ENCODE results near the gene SMAP1.

The SMAP1 gene

GRCh38 chr6:70627500-70628254, 40.0 kb upstream of the SMAP1 start:
- ATAC-seq (ENCODE audit: low read depth) (no peak), DNase-seq (ENCODE audit: low spot score) (no peak)
- H3K27ac ChIP-seq (ENCODE audit: poor library complexity, severe bottlenecking) = no peak overlapping the region
- H3K4me1 ChIP-seq (ENCODE audit: insufficient read depth, poor library complexity, severe bottlenecking) = no peaks in the 10 kb centered on the region
- H3K27me3 ChIP-seq (ENCODE audit: insufficient read depth, poor library complexity, severe bottlenecking) = no peaks in the 10 kb centered on the region
- TF ChIP-seq, protein P1, sequence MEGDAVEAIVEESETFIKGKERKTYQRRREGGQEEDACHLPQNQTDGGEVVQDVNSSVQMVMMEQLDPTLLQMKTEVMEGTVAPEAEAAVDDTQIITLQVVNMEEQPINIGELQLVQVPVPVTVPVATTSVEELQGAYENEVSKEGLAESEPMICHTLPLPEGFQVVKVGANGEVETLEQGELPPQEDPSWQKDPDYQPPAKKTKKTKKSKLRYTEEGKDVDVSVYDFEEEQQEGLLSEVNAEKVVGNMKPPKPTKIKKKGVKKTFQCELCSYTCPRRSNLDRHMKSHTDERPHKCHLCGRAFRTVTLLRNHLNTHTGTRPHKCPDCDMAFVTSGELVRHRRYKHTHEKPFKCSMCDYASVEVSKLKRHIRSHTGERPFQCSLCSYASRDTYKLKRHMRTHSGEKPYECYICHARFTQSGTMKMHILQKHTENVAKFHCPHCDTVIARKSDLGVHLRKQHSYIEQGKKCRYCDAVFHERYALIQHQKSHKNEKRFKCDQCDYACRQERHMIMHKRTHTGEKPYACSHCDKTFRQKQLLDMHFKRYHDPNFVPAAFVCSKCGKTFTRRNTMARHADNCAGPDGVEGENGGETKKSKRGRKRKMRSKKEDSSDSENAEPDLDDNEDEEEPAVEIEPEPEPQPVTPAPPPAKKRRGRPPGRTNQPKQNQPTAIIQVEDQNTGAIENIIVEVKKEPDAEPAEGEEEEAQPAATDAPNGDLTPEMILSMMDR (IDR thresholded peaks at IDR 0.05; ENCODE audit: poor library complexity, severe bottlenecking) = no peak
- no peaks in the 10 kb centered on the region for H3K9me3 ChIP-seq (ENCODE audit: severe bottlenecking)
- H3K4me3 ChIP-seq (ENCODE audit: severe bottlenecking) = no peak overlapping the region
- no peaks in the 10 kb centered on the region for H3K36me3 ChIP-seq (ENCODE audit: low read depth)

DNA sequence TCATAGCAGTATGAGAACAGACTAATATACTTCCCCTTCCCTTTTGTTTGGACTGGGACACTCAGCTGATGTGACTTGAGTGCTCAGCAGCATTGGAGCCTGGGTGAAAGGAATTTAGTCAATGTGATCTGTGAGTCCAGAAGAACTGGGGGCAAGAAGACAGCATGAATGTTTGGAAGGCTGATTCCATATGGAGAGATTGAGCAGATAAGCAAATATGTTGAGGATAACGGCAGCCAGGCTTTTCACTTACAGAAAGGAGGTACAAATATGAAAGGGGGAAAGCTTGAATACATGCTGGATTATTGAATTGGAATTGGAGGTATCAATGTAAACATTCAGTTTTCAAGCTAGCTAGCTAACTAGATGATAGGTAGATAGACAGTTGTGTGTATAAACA, 37.8 kb upstream of the SMAP1 start:
- H3K27me3 ChIP-seq (ENCODE audit: insufficient read depth, poor library complexity, severe bottlenecking) = no peaks in the 10 kb centered on the region
- H3K36me3 ChIP-seq (ENCODE audit: low read depth) = no peaks in the 10 kb centered on the region
- DNase-seq (ENCODE audit: low spot score) (no peak), ATAC-seq (ENCODE audit: low read depth) (no peak)
- TF ChIP-seq, protein P1 (IDR thresholded peaks at IDR 0.05; ENCODE audit: poor library complexity, severe bottlenecking) = no peak
- H3K9me3 ChIP-seq (ENCODE audit: severe bottlenecking) = no peaks in the 10 kb centered on the region
- no peak overlapping the region for H3K27ac ChIP-seq (ENCODE audit: poor library complexity, severe bottlenecking)
- no peaks in the 10 kb centered on the region for H3K4me1 ChIP-seq (ENCODE audit: insufficient read depth, poor library complexity, severe bottlenecking)
- H3K4me3 ChIP-seq (ENCODE audit: severe bottlenecking) = no peak overlapping the region

DNA sequence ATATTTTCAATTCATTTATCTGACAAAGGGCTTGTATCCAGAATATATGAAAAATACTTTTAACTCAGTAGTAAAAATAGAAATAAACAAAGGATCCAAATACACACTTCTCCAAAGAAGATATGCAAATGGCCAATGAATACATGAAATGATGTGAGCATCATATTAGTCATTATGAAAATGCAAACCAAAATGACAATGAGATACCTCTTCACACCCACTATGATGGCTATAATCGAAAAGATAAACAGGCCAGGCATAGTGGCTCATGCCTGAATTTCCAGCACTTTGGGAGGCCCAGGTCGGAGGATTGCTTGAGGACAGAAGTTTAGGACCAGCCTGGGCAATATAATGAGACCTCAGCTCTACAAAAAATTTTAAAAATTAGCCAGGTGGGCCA, 33.8 kb upstream of the SMAP1 start:
- TF ChIP-seq, protein P1 (IDR thresholded peaks at IDR 0.05; ENCODE audit: poor library complexity, severe bottlenecking) = no peak
- ATAC-seq (ENCODE audit: low read depth) = no peak
- H3K27ac ChIP-seq (ENCODE audit: poor library complexity, severe bottlenecking) = no peak overlapping the region

GRCh38 chr6:70636596-70636995, 31.1 kb upstream of the SMAP1 start:
- no peaks in the 10 kb centered on the region for H3K4me1 ChIP-seq (ENCODE audit: insufficient read depth, poor library complexity, severe bottlenecking)
- no peak overlapping the region for H3K4me3 ChIP-seq (ENCODE audit: severe bottlenecking)
- H3K27ac ChIP-seq (ENCODE audit: poor library complexity, severe bottlenecking) = no peak overlapping the region
- H3K36me3 ChIP-seq (ENCODE audit: low read depth) = no peaks in the 10 kb centered on the region
- TF ChIP-seq, protein P1 (IDR thresholded peaks at IDR 0.05; ENCODE audit: poor library complexity, severe bottlenecking) = no peak
- no peaks in the 10 kb centered on the region for H3K9me3 ChIP-seq (ENCODE audit: severe bottlenecking)
- ATAC-seq (ENCODE audit: low read depth) (no peak), DNase-seq (ENCODE audit: low spot score) (no peak)
- H3K27me3 ChIP-seq (ENCODE audit: insufficient read depth, poor library complexity, severe bottlenecking) = no peaks in the 10 kb centered on the region

More for the DNA sequence above, 33.8 kb upstream of the SMAP1 start:
- no peaks in the 10 kb centered on the region for H3K9me3 ChIP-seq (ENCODE audit: severe bottlenecking)
- H3K4me1 ChIP-seq (ENCODE audit: insufficient read depth, poor library complexity, severe bottlenecking) = no peaks in the 10 kb centered on the region
- H3K27me3 ChIP-seq (ENCODE audit: insufficient read depth, poor library complexity, severe bottlenecking) = no peaks in the 10 kb centered on the region
- no peaks in the 10 kb centered on the region for H3K36me3 ChIP-seq (ENCODE audit: low read depth)
- no peak for DNase-seq (ENCODE audit: low spot score)
- H3K4me3 ChIP-seq (ENCODE audit: severe bottlenecking) = no peak overlapping the region

- ATAC-seq (ENCODE audit: low read depth) (no peak), DNase-seq (ENCODE audit: low spot score) (no peak)
- H3K36me3 ChIP-seq (ENCODE audit: low read depth) = no peaks in the 10 kb centered on the region
- H3K4me3 ChIP-seq (ENCODE audit: severe bottlenecking) = no peak overlapping the region
- no peaks in the 10 kb centered on the region for H3K4me1 ChIP-seq (ENCODE audit: insufficient read depth, poor library complexity, severe bottlenecking)
- H3K27ac ChIP-seq (ENCODE audit: poor library complexity, severe bottlenecking) = no peak overlapping the region
- no peaks in the 10 kb centered on the region for H3K9me3 ChIP-seq (ENCODE audit: severe bottlenecking)
- TF ChIP-seq, protein P1 (IDR thresholded peaks at IDR 0.05; ENCODE audit: poor library complexity, severe bottlenecking) = no peak
- H3K27me3 ChIP-seq (ENCODE audit: insufficient read depth, poor library complexity, severe bottlenecking) = no peaks in the 10 kb centered on the region
Observed at GRCh38 chr6:70638468-70638867, 29.2 kb upstream of the SMAP1 start.
